Neural progenitor cell (in vitro differentiated cells): Measurements from ENCODE around the gene PAFAH1B1. TPM values are rescaled to one million over a fixed set of nuclear protein-coding genes. Genes with fewer than 3 reads are reported as not detected.

ENCODE experiments used
- DNase-seq: peaks from one replicate; pipeline ENCODE4 v3.0.0-alpha.2; 2016; ENCODE audit warnings: low spot score
- H2AFZ ChIP-seq: fragments of 200-600 bp; sonication (generic); replicated peaks from 2 replicates; pipeline ENCODE4 v1.6.1; 2016; ENCODE audit warnings: antibody characterized with exemption
- H3F3A ChIP-seq: fragments of 200-600 bp; sonication (generic); 2 replicates; pipeline ENCODE4 v1.6.1; 2016; ENCODE audit warnings: antibody characterized with exemption, low read depth
- H3K27ac ChIP-seq: fragments of 200-600 bp; sonication (generic); 2 replicates; pipeline ENCODE4 v1.5.1; 2016; ENCODE audit warnings: mild to moderate bottlenecking
- H3K27me3 ChIP-seq: fragments of 200-600 bp; sonication (generic); 2 replicates; pipeline ENCODE4 v1.6.1; 2016; ENCODE audit warnings: mild to moderate bottlenecking, moderate library complexity
- H3K36me3 ChIP-seq: fragments of 200-600 bp; sonication (generic); 2 replicates; pipeline ENCODE4 v1.5.1; 2016
- H3K4me1 ChIP-seq: fragments of 200-600 bp; sonication (generic); 2 replicates; pipeline ENCODE4 v1.6.1; 2016; ENCODE audit warnings: mixed run types
- H3K4me2 ChIP-seq: fragments of 200-600 bp; sonication (generic); 2 replicates; pipeline ENCODE4 v1.6.1; 2016
- H3K4me3 ChIP-seq: fragments of 200-600 bp; sonication (generic); 2 replicates; pipeline ENCODE4 v1.5.1; 2016
- H3K79me2 ChIP-seq: fragments of 200-600 bp; sonication (generic); 2 replicates; pipeline ENCODE4 v1.6.1; 2016; ENCODE audit warnings: low read depth
- H3K9ac ChIP-seq: fragments of 200-600 bp; sonication (generic); 2 replicates; pipeline ENCODE4 v1.6.1; 2016
- H3K9me3 ChIP-seq: fragments of 200-600 bp; sonication (generic); 2 replicates; pipeline ENCODE4 v1.5.1; 2016; ENCODE audit warnings: low read depth
- H4K20me1 ChIP-seq: fragments of 200-600 bp; sonication (generic); 2 replicates; pipeline ENCODE4 v1.6.1; 2016; ENCODE audit warnings: low read depth
- H3K27ac Mint-ChIP-seq: 3 replicates; pipeline ENCODE4 v1.8.0; 2021; ENCODE audit warnings: mixed read lengths
- H3K27me3 Mint-ChIP-seq: 2 replicates; pipeline ENCODE4 v1.8.0; 2022; ENCODE audit warnings: low read depth, mild to moderate bottlenecking, inconsistent platforms, moderate library complexity, mixed read lengths; ENCODE audit not compliant: insufficient read depth
- H3K36me3 Mint-ChIP-seq: 3 replicates; pipeline ENCODE4 v1.8.0; 2021; ENCODE audit warnings: mixed read lengths
- H3K4me1 Mint-ChIP-seq: 3 replicates; pipeline ENCODE4 v1.8.0; 2021; ENCODE audit warnings: mixed read lengths
- H3K4me3 Mint-ChIP-seq: 3 replicates; pipeline ENCODE4 v1.8.0; 2021; ENCODE audit warnings: mild to moderate bottlenecking, moderate library complexity, mixed read lengths
- H3K9me3 Mint-ChIP-seq: 3 replicates; pipeline ENCODE4 v1.8.0; 2020; ENCODE audit warnings: mixed read lengths
- CTCF ChIP-seq: fragments of 200-600 bp; sonication (generic); IDR thresholded peaks from 2 replicates; pipeline ENCODE4 v1.5.1; 2017; ENCODE audit warnings: antibody characterized with exemption, mild to moderate bottlenecking
- EZH2 ChIP-seq: fragments of 200-600 bp; sonication (generic); IDR thresholded peaks from 2 replicates; pipeline ENCODE4 v1.6.1; 2017; ENCODE audit warnings: antibody characterized with exemption, mild to moderate bottlenecking, moderate library complexity
- EZH2phosphoT487 ChIP-seq: fragments of 200-600 bp; sonication (generic); IDR thresholded peaks from 2 replicates; pipeline ENCODE4 v1.6.1; 2017; ENCODE audit warnings: antibody characterized with exemption
- total RNA-seq: library from RNA; depleted of rRNA; stranded (reverse); fragments of >200 nt; gene quantifications from 2 replicates; pipeline ENCODE4 v1.2.3, GENCODE V29; 2015; ENCODE audit warnings: low replicate concordance

The PAFAH1B1 gene
- total RNA-seq, 1 donor from 2014 or later: 209 TPM

DNA sequence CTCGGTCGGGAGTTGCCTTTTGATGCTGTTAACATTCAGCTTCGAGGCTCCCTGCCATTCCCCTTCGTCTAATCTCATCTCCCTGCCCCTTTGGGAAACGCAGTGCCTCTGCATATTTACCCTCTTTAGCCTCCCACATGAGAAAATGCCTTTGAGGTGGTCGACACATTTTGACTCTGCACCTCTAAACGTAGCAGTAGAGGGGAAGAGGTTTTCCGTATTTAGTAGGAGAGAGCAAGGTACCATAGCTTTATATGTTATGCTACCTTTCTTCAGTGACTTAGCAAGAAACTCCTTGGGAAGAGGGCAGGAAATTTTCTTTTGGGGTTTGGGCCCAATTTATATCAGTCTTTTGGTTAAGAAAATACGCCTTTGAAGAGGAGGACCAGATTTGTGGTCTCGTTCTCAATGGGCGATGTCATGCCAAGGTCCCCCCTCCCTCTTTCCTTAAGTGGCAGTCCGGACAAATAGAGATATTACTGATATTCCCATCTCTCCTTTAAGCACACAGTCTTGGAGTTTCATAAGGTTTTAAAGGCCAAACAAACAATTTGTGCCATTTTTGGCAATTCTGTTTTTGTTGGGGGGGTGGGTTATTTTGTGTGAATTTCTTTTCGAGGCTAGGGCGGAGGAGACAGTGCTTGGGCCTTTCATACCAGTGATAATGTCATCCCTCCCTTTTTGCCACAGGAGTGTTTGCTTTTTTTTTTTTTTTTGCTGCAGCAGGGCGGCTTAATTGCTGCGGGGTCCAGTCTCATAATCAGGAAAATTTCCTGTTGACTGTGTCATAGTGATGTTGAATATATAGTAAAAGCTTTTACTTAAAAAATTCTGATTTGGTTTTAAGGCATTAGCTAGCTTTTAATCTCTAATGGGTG, 1.5 kb downstream of the PAFAH1B1 start:
- peaks cover 3% of the 10 kb centered on the region for H3K9me3 Mint-ChIP-seq
- H3K4me1 Mint-ChIP-seq: peaks cover 18% of the 10 kb centered on the region
- H3K36me3 Mint-ChIP-seq: peaks cover 17% of the 10 kb centered on the region
- Histone ChIP-seq H2AFZ (no peak overlapping the region), H3K36me3 (no peaks in the 10 kb centered on the region), H3K4me3 (peak overlapping the region; percentile 99), H4K20me1 (peaks cover 57% of the 10 kb centered on the region), H3K4me2 (peak overlapping the region; percentile 93), H3K9ac (peak overlapping the region; percentile 98), H3K27me3 (no peaks in the 10 kb centered on the region), H3K27ac (peak overlapping the region; percentile 99), H3K9me3 (no peaks in the 10 kb centered on the region), H3K4me1 (peaks cover 12% of the 10 kb centered on the region), H3F3A (peaks cover 24% of the 10 kb centered on the region), H3K79me2 (peaks cover 63% of the 10 kb centered on the region)
- peak overlapping the region; percentile 97 for H3K27ac Mint-ChIP-seq
- peak overlapping the region; percentile 96 for H3K4me3 Mint-ChIP-seq
- no peak for TF ChIP-seq CTCF
- TF ChIP-seq EZH2phosphoT487: no peak
- no peak for TF ChIP-seq EZH2
- no peak for DNase-seq
- peaks cover 9% of the 10 kb centered on the region for H3K27me3 Mint-ChIP-seq

GRCh38 chr17:2595716-2596115, 2.3 kb downstream of the PAFAH1B1 start:
- peak overlapping the region; percentile 96 for H3K4me3 Mint-ChIP-seq

DNA sequence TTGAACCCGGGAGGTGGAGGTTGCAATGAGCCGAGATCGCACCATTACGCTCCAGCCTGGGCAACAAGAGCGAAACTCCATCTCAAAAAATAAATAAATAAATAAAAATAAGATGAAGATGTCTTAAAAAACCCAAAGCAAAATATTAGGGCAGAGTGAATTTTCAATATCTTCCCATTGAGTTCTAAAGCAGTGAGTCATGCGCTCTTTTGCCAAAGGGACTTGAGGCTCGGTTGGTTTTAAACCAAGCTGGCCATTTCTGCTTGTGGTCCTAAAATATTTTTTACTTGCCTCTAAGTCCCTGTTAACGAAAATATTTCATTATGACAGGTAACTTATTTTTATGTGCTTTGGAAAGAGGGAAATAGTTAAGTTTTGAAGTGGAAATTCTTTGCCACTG, 4.7 kb downstream of the PAFAH1B1 start:
- Mint-ChIP-seq H3K27ac (no peak overlapping the region), H3K9me3 (peaks cover 3% of the 10 kb centered on the region), H3K4me1 (peaks cover 15% of the 10 kb centered on the region), H3K4me3 (no peak overlapping the region), H3K36me3 (peaks cover 21% of the 10 kb centered on the region), H3K27me3 (no peaks in the 10 kb centered on the region)
- DNase-seq: no peak
- Histone ChIP-seq H3K9me3 (no peaks in the 10 kb centered on the region), H3K36me3 (no peaks in the 10 kb centered on the region), H3K4me3 (no peak overlapping the region), H3K9ac (no peak overlapping the region), H3K27me3 (no peaks in the 10 kb centered on the region), H4K20me1 (peaks cover 89% of the 10 kb centered on the region), H2AFZ (no peak overlapping the region), H3F3A (peaks cover 16% of the 10 kb centered on the region), H3K27ac (no peak overlapping the region), H3K4me1 (peaks cover 12% of the 10 kb centered on the region), H3K4me2 (no peak overlapping the region), H3K79me2 (peaks cover 95% of the 10 kb centered on the region)
- TF ChIP-seq EZH2 (no peak), CTCF (no peak), EZH2phosphoT487 (no peak)

More at GRCh38 chr17:2595716-2596115, 2.3 kb downstream of the PAFAH1B1 start:
- H3K27ac Mint-ChIP-seq: no peak overlapping the region
- Histone ChIP-seq H3K4me3 (peak overlapping the region; percentile 99), H3K4me1 (peaks cover 12% of the 10 kb centered on the region), H3K4me2 (peak overlapping the region; percentile 93), H4K20me1 (peaks cover 65% of the 10 kb centered on the region), H3K36me3 (no peaks in the 10 kb centered on the region), H2AFZ (no peak overlapping the region), H3K9me3 (no peaks in the 10 kb centered on the region), H3K9ac (peak overlapping the region; percentile 98), H3K79me2 (peaks cover 70% of the 10 kb centered on the region), H3K27ac (no peak overlapping the region), H3F3A (peaks cover 24% of the 10 kb centered on the region), H3K27me3 (no peaks in the 10 kb centered on the region)
- H3K27me3 Mint-ChIP-seq: peaks cover 9% of the 10 kb centered on the region
- TF ChIP-seq CTCF (no peak), EZH2phosphoT487 (no peak), EZH2 (no peak)
- no peak for DNase-seq
- peaks cover 17% of the 10 kb centered on the region for H3K36me3 Mint-ChIP-seq
- peaks cover 3% of the 10 kb centered on the region for H3K9me3 Mint-ChIP-seq
- H3K4me1 Mint-ChIP-seq: peaks cover 18% of the 10 kb centered on the region
